GM23338 (cell line): ENCODE results near the gene SUN3. TPM values are rescaled to one million over a fixed set of nuclear protein-coding genes. Genes with fewer than 3 reads are reported as not detected.

Experiments used
- ATAC-seq: fragments of 200-7000 bp; cut with Tn5 transposase; 3 replicates; pipeline ENCODE4 v1.9.1; 2020
- DNase-seq: peaks from one replicate; pipeline ENCODE4 v3.0.0-alpha.2; 2015; ENCODE audit warnings: low spot score
- H2AFZ ChIP-seq: fragments of 200-600 bp; sonication (generic); 2 replicates; pipeline ENCODE4 v1.8.0; 2016; ENCODE audit warnings: antibody characterized with exemption, mild to moderate bottlenecking, moderate library complexity
- H3F3A ChIP-seq: fragments of 200-600 bp; sonication (generic); replicated peaks from 2 replicates; pipeline ENCODE4 v1.8.0; 2017; ENCODE audit warnings: antibody characterized with exemption, mixed run types, low read depth
- H3K27ac ChIP-seq: fragments of 200-600 bp; sonication (generic); 2 replicates; pipeline ENCODE4 v1.6.1; 2016; ENCODE audit warnings: low read depth
- H3K27me3 ChIP-seq: fragments of 200-600 bp; sonication (generic); 2 replicates; pipeline ENCODE4 v1.8.0; 2016; ENCODE audit warnings: mild to moderate bottlenecking, mixed run types, moderate library complexity; ENCODE audit not compliant: insufficient read depth
- H3K36me3 ChIP-seq: fragments of 200-600 bp; sonication (generic); 2 replicates; pipeline ENCODE4 v1.8.0; 2016; ENCODE audit warnings: mild to moderate bottlenecking; ENCODE audit not compliant: insufficient read depth
- H3K4me1 ChIP-seq: fragments of 200-600 bp; sonication (generic); 2 replicates; pipeline ENCODE4 v1.8.0; 2016; ENCODE audit warnings: mild to moderate bottlenecking, moderate library complexity; ENCODE audit not compliant: insufficient read depth
- H3K4me2 ChIP-seq: fragments of 200-600 bp; sonication (generic); 2 replicates; pipeline ENCODE4 v1.7.1; 2017; ENCODE audit warnings: mixed run types
- H3K4me3 ChIP-seq: fragments of 200-600 bp; sonication (generic); 2 replicates; pipeline ENCODE4 v1.6.1; 2016; ENCODE audit warnings: mixed run types
- H3K79me2 ChIP-seq: fragments of 200-600 bp; sonication (generic); replicated peaks from 2 replicates; pipeline ENCODE4 v1.8.0; 2017; ENCODE audit warnings: mild to moderate bottlenecking; ENCODE audit not compliant: insufficient read depth
- H3K9me2 ChIP-seq: fragments of 200-600 bp; sonication (generic); 2 replicates; pipeline ENCODE4 v1.8.0; 2017; ENCODE audit not compliant: insufficient read depth
- H4K20me1 ChIP-seq: fragments of 200-600 bp; sonication (generic); replicated peaks from 2 replicates; pipeline ENCODE4 v1.8.0; 2017; ENCODE audit warnings: mild to moderate bottlenecking; ENCODE audit not compliant: insufficient read depth
- H3K27ac Mint-ChIP-seq: 2 replicates; pipeline ENCODE4 v1.8.0; 2020; ENCODE audit warnings: inconsistent platforms, mild to moderate bottlenecking, moderate library complexity, mixed read lengths
- H3K27me3 Mint-ChIP-seq: 3 replicates; pipeline ENCODE4 v1.8.0; 2022; ENCODE audit warnings: low read depth, mild to moderate bottlenecking, moderate library complexity, mixed read lengths, inconsistent platforms; ENCODE audit not compliant: insufficient read depth, poor library complexity
- H3K36me3 Mint-ChIP-seq: 3 replicates; pipeline ENCODE4 v1.8.0; 2021; ENCODE audit warnings: low read depth, mild to moderate bottlenecking, inconsistent platforms, moderate library complexity, mixed read lengths
- H3K4me1 Mint-ChIP-seq: 3 replicates; pipeline ENCODE4 v1.8.0; 2020; ENCODE audit warnings: mild to moderate bottlenecking, inconsistent platforms, mixed read lengths
- H3K4me3 Mint-ChIP-seq: 3 replicates; pipeline ENCODE4 v1.8.0; 2021; ENCODE audit warnings: moderate library complexity, mild to moderate bottlenecking, inconsistent platforms, mixed read lengths
- H3K9me3 Mint-ChIP-seq: 3 replicates; pipeline ENCODE4 v1.8.0; 2020; ENCODE audit warnings: moderate library complexity, mild to moderate bottlenecking, inconsistent platforms, mixed read lengths
- CREB1 ChIP-seq: fragments of 250-450 bp; sonication (Bioruptor Pico); IDR thresholded peaks from 2 replicates; pipeline ENCODE4 v1.5.0; 2020; ENCODE audit warnings: low read depth, mild to moderate bottlenecking, moderate library complexity
- EZH2 ChIP-seq: fragments of 200-600 bp; sonication (generic); IDR thresholded peaks from one replicate; pipeline ENCODE4 v1.8.0; 2017; ENCODE audit warnings: antibody characterized with exemption, mild to moderate bottlenecking, low read depth; ENCODE audit not compliant: unreplicated experiment
- EZH2phosphoT487 ChIP-seq: fragments of 200-600 bp; sonication (generic); IDR thresholded peaks from one replicate; pipeline ENCODE4 v1.8.1; 2018; ENCODE audit warnings: antibody characterized with exemption; ENCODE audit not compliant: unreplicated experiment
- JUNB ChIP-seq: IDR thresholded peaks from one replicate; pipeline ENCODE4 v1.6.1; 2016; ENCODE audit warnings: antibody characterized with exemption; ENCODE audit not compliant: unreplicated experiment
- NANOG ChIP-seq: IDR thresholded peaks from 2 replicates; pipeline ENCODE4 v1.6.1; 2016; ENCODE audit warnings: antibody characterized with exemption, borderline replicate concordance
- POLR2AphosphoS5 ChIP-seq: IDR thresholded peaks from 2 replicates; pipeline ENCODE4 v1.6.1; 2016; ENCODE audit warnings: antibody characterized with exemption, low read depth
- STAT1 ChIP-seq: IDR thresholded peaks from one replicate; pipeline ENCODE4 v1.6.1; 2016; ENCODE audit warnings: antibody characterized with exemption; ENCODE audit not compliant: unreplicated experiment
- ZNF114 ChIP-seq: fragments of 250-450 bp; sonication (Bioruptor Pico); IDR thresholded peaks from 2 replicates; pipeline ENCODE4 v1.5.0; 2020; ENCODE audit warnings: mild to moderate bottlenecking, moderate library complexity
- ZNF331 ChIP-seq: fragments of 250-450 bp; sonication (Bioruptor Pico); IDR thresholded peaks from 2 replicates; pipeline ENCODE4 v1.5.0; 2020; ENCODE audit warnings: low read depth, mild to moderate bottlenecking, moderate library complexity
- polyA plus RNA-seq: library from polyadenylated mRNA; unstranded; fragments of >200 nt; fragmentation: Nextera tagmentation; extraction: Ambion mirVana; gene quantifications from 2 replicates; pipeline ENCODE4 v1.2.1, GENCODE V29; 2016
- total RNA-seq: library from RNA; depleted of rRNA; stranded (reverse); fragments of >200 nt; shearing (Covaris generic); gene quantifications from 2 replicates; pipeline ENCODE4 v1.2.3, GENCODE V29; 2014
- TF ChIP-seq, protein P1 (sequence below): IDR thresholded peaks from 2 replicates; pipeline ENCODE4 v1.6.1; 2016; ENCODE audit warnings: antibody characterized with exemption
- TF ChIP-seq, protein P2 (sequence below): IDR thresholded peaks from one replicate; pipeline ENCODE4 v1.6.1; 2018; ENCODE audit warnings: antibody characterized with exemption; ENCODE audit not compliant: unreplicated experiment

SUN3 gene
- total and polyA plus RNA-seq, 2 experiments from 2014 or later: 0.52 TPM; not detected in 1

DNA sequence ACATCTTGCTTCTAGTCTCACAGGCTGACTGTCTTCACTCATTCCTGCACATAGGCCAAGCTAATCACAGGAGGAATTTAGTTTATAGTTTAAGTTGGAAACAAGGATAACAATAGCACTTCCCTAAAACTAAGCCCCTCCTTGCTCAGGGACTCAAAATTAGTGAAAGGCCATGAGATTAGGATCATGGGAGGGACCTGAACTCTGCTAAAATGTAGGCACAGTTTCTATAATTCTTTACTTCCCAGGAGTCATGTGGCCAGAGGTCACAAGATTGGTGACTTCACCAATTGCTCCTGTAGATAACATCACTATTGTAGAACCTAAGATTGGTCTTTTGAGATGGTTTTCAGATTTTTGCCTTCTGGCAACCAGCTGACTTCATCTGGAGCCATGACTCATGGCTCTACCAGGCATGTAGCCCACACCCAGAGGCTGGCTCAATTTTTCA is 45.3 kb upstream of the SUN3 start:
- Histone ChIP-seq H3K4me3 (no peak overlapping the region), H3F3A (no peaks in the 10 kb centered on the region), H3K9me2 (no peaks in the 10 kb centered on the region), H3K79me2 (no peaks in the 10 kb centered on the region), H3K36me3 (no peaks in the 10 kb centered on the region), H3K4me2 (no peak overlapping the region), H3K27me3 (no peaks in the 10 kb centered on the region), H4K20me1 (no peaks in the 10 kb centered on the region), H2AFZ (0 out of 2 replicates have a peak overlapping the region, but pooled peaks have one; percentile 8), H3K4me1 (no peaks in the 10 kb centered on the region), H3K27ac (no peak overlapping the region)
- Mint-ChIP-seq H3K4me3 (no peak overlapping the region), H3K9me3 (0 out of 3 replicates have a peak, but pooled peaks cover 4% of the 10 kb centered on the region), H3K36me3 (peaks cover 4% of the 10 kb centered on the region; the same call in 1 of the 3 replicates), H3K27me3 (peaks cover 2% of the 10 kb centered on the region), H3K4me1 (no peaks in the 10 kb centered on the region; the same call in 2 of the 3 replicates), H3K27ac (no peak overlapping the region)
- DNase-seq (no peak), ATAC-seq (no peak)
- TF ChIP-seq, protein P1, sequence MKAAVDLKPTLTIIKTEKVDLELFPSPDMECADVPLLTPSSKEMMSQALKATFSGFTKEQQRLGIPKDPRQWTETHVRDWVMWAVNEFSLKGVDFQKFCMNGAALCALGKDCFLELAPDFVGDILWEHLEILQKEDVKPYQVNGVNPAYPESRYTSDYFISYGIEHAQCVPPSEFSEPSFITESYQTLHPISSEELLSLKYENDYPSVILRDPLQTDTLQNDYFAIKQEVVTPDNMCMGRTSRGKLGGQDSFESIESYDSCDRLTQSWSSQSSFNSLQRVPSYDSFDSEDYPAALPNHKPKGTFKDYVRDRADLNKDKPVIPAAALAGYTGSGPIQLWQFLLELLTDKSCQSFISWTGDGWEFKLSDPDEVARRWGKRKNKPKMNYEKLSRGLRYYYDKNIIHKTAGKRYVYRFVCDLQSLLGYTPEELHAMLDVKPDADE: no peak
- TF ChIP-seq POLR2AphosphoS5: no peak
- no peak for TF ChIP-seq EZH2phosphoT487
- TF ChIP-seq ZNF331 (CRISPR knock-in tag): no peak

DNA sequence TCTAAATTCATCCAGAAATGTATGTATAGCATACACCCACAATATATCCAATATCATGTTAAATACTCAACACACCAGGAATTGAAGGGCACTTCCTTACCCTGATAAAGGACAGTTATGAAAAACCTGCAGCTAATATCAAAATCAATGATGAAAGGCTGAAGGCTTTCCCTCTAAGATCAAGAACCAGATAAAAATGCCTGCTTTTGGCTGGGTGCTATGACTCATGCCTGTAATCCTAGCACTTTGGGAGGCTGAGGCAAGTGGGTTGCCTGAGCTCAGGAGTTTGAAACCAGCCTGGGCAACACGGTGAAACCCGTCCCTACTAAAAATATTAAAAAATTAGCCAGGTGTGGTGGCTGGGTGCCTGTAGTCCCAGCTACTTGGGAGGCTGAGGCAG is 38.6 kb upstream of the SUN3 start:
- TF ChIP-seq JUNB (no peak), ZNF331 (CRISPR knock-in tag) (no peak), EZH2 (no peak), EZH2phosphoT487 (no peak), STAT1 (no peak), NANOG (no peak), CREB1 (no peak), ZNF114 (CRISPR knock-in tag) (no peak)
- TF ChIP-seq, protein P2, sequence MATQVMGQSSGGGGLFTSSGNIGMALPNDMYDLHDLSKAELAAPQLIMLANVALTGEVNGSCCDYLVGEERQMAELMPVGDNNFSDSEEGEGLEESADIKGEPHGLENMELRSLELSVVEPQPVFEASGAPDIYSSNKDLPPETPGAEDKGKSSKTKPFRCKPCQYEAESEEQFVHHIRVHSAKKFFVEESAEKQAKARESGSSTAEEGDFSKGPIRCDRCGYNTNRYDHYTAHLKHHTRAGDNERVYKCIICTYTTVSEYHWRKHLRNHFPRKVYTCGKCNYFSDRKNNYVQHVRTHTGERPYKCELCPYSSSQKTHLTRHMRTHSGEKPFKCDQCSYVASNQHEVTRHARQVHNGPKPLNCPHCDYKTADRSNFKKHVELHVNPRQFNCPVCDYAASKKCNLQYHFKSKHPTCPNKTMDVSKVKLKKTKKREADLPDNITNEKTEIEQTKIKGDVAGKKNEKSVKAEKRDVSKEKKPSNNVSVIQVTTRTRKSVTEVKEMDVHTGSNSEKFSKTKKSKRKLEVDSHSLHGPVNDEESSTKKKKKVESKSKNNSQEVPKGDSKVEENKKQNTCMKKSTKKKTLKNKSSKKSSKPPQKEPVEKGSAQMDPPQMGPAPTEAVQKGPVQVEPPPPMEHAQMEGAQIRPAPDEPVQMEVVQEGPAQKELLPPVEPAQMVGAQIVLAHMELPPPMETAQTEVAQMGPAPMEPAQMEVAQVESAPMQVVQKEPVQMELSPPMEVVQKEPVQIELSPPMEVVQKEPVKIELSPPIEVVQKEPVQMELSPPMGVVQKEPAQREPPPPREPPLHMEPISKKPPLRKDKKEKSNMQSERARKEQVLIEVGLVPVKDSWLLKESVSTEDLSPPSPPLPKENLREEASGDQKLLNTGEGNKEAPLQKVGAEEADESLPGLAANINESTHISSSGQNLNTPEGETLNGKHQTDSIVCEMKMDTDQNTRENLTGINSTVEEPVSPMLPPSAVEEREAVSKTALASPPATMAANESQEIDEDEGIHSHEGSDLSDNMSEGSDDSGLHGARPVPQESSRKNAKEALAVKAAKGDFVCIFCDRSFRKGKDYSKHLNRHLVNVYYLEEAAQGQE: no peak
- no peak overlapping the region for H3K4me2 ChIP-seq
- Mint-ChIP-seq H3K9me3 (peaks cover 6% of the 10 kb centered on the region; the same call in 2 of the 3 replicates), H3K4me3 (no peak overlapping the region), H3K36me3 (peaks cover 4% of the 10 kb centered on the region; the same call in 1 of the 3 replicates), H3K4me1 (no peaks in the 10 kb centered on the region), H3K27me3 (no peaks in the 10 kb centered on the region), H3K27ac (no peak overlapping the region)
- ATAC-seq (no peak), DNase-seq (no peak)
- H3K27ac ChIP-seq: no peak overlapping the region
- H3K79me2 ChIP-seq: no peaks in the 10 kb centered on the region
- H2AFZ ChIP-seq: no peak overlapping the region
- H4K20me1 ChIP-seq: no peaks in the 10 kb centered on the region
- no peaks in the 10 kb centered on the region for H3K36me3 ChIP-seq
- no peaks in the 10 kb centered on the region for H3K9me2 ChIP-seq
- no peak overlapping the region for H3K4me3 ChIP-seq
- H3K27me3 ChIP-seq: no peaks in the 10 kb centered on the region
- no peaks in the 10 kb centered on the region for H3K4me1 ChIP-seq
- no peaks in the 10 kb centered on the region for H3F3A ChIP-seq
